H7 (cell line): ENCODE data around the gene SPAG16. TPM values are rescaled to one million over a fixed set of nuclear protein-coding genes. Genes with fewer than 3 reads are reported as not detected.
"Not testable (repeated sequence)": the region's sequence is repeated elsewhere in the genome, so short reads cannot be mapped to it uniquely, and the experiment has no call there.

Experiments used
- DNase-seq: peaks from one replicate; pipeline ENCODE4 v3.0.0; 2012
- H3K27me3 ChIP-seq: 2 replicates; pipeline ENCODE4 v1.6.0; 2011; ENCODE audit warnings: mild to moderate bottlenecking, low read length; ENCODE audit not compliant: control insufficient read depth, insufficient read depth
- H3K36me3 ChIP-seq: replicated peaks from 2 replicates; pipeline ENCODE4 v1.5.1; 2011; ENCODE audit warnings: low read length; ENCODE audit not compliant: control insufficient read depth, insufficient read depth
- H3K4me3 ChIP-seq: 2 replicates; pipeline ENCODE4 v1.5.1; 2011; ENCODE audit warnings: low read depth, mild to moderate bottlenecking, control low read depth, low read length, moderate library complexity; ENCODE audit not compliant: insufficient read depth
- total RNA-seq: library from RNA; depleted of rRNA; stranded (reverse); fragments of >200 nt; shearing (Covaris generic); gene quantifications from 2 replicates; pipeline ENCODE4 v1.2.3, GENCODE V29; 2014

Gene SPAG16
- total RNA-seq, 1 experiment from 2014 or later, result 17.2 TPM

GRCh38 chr2:213288913-213289700 lies 4.8 kb downstream of the SPAG16 start:
- Histone ChIP-seq H3K4me3 (no peak overlapping the region), H3K36me3 (no peaks in the 10 kb centered on the region; the same call in 1 of the 2 replicates), H3K27me3 (no peaks in the 10 kb centered on the region)
- no peak for DNase-seq

DNA sequence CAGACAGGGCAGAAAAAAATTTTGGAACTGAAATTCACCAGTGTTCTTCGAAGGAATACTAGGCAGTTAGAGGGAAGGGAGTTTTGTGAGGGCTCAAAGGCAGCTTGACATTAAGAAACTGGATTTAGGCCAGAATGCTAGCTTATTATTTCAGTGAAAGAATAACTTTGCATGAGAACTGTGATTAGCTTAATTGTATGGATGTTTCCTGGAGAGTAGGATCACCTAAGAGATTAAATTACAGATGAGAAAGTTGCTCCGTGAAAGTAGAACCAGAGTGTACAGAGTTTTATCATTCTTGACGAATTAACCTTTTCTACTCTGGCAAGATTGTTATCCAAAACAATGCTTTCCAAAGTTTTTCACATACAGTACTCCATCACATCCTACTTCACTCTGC lies 6.2 kb downstream of the SPAG16 start:
- Histone ChIP-seq H3K4me3 (no peak overlapping the region), H3K27me3 (no peaks in the 10 kb centered on the region)
- no peak for DNase-seq

GRCh38 chr2:213296270-213296669 lies 12.0 kb downstream of the SPAG16 start:
- H3K36me3 ChIP-seq, result no peaks in the 10 kb centered on the region
- no peak for DNase-seq
- H3K4me3 ChIP-seq, result no peak overlapping the region
- no peaks in the 10 kb centered on the region for H3K27me3 ChIP-seq

More for the DNA sequence above, 6.2 kb downstream of the SPAG16 start:
- H3K36me3 ChIP-seq, result no peaks in the 10 kb centered on the region; the same call in 1 of the 2 replicates

- Histone ChIP-seq H3K36me3 (peaks cover 1% of the 10 kb centered on the region), H3K27me3 (no peaks in the 10 kb centered on the region), H3K4me3 (no peak overlapping the region)
- no peak for DNase-seq
Measured at GRCh38 chr2:213306316-213306942, 22.2 kb downstream of the SPAG16 start.

- Histone ChIP-seq H3K4me3 (no peak overlapping the region), H3K36me3 (peaks cover 2% of the 10 kb centered on the region), H3K27me3 (no peaks in the 10 kb centered on the region)
- DNase-seq, result no peak
Measured at GRCh38 chr2:213315168-213315876, 31.1 kb downstream of the SPAG16 start.

- peaks cover 2% of the 10 kb centered on the region for H3K36me3 ChIP-seq
- DNase-seq, result no peak
- no peaks in the 10 kb centered on the region for H3K27me3 ChIP-seq
- no peak overlapping the region for H3K4me3 ChIP-seq
Measured at GRCh38 chr2:213316001-213316735, 31.9 kb downstream of the SPAG16 start.

DNA sequence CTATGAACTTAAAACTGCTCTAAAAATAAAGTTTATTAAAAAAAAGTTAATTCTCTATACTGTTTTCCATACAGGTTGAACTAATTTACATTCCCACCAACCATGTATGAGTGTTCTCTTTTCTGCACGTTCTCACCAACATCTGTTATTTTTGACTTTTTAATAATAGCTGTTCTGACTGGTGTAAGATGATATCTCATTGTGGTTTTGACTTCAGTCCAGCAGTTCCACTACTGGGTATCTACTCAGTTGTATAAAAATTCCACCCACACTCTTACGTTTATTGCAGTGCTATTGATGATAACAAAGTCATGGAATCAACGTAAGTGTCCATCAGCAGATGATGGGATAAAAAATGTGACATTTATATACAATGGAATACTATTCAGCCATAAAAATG lies 33.7 kb downstream of the SPAG16 start:
- H3K36me3 ChIP-seq, result peaks cover 2% of the 10 kb centered on the region
- H3K27me3 ChIP-seq, result no peaks in the 10 kb centered on the region
- H3K4me3 ChIP-seq, result no peak overlapping the region
- DNase-seq, result no peak

DNA sequence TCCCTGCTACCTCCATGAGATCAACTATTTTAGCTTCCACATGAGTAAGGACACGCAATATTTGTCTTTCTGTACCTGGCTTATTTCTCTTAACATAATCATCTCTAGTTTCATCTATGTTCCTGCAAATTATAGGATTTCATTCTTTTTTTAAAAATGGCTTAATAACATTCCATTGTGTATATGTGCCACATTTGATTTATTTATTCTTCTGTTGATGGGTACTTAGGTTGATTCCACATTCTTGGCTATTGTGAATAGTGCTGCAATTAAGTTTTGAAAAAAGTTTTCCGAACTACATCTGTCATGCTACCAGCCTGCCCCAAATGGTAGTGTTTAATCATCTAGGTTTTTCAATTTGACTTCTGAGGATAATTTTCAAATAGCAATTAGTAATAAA lies 36.3 kb downstream of the SPAG16 start:
- Histone ChIP-seq H3K4me3 (no peak overlapping the region), H3K36me3 (peaks cover 2% of the 10 kb centered on the region; the same call in 1 of the 2 replicates), H3K27me3 (no peaks in the 10 kb centered on the region)
- DNase-seq, result no peak

DNA sequence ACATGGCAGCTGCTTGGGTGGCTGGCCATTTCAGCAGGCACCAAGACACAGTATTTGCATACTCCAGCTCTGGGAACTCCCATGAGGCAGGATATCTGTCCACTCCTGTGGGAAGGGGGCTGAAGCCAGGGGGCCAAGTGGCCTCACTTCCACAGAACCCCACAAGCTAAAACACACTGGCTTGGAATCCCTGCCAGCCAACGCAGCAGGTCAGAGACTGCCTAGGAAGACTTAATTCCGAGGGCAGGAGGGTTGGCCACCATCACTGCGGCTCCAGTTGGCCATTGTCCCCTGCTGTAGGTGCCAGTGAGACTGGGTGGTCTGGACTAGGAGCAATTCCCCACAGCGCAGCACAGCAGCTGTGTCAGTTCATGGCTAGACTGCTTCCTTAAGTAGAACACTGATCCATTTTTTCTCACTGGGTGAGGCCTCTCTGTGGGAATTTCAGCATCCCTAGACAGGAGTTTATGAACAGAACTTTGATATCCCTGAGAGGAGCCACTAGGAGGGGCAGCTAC lies 52.0 kb downstream of the SPAG16 start:
- H3K36me3 ChIP-seq, result no peaks in the 10 kb centered on the region
- H3K27me3 ChIP-seq, result no peaks in the 10 kb centered on the region
- no peak overlapping the region for H3K4me3 ChIP-seq
- no peak for DNase-seq

- DNase-seq, result no peak
- Histone ChIP-seq H3K36me3 (no peaks in the 10 kb centered on the region), H3K4me3 (no peak overlapping the region), H3K27me3 (no peaks in the 10 kb centered on the region)
Measured at GRCh38 chr2:213353419-213353818, 69.2 kb downstream of the SPAG16 start.

DNA sequence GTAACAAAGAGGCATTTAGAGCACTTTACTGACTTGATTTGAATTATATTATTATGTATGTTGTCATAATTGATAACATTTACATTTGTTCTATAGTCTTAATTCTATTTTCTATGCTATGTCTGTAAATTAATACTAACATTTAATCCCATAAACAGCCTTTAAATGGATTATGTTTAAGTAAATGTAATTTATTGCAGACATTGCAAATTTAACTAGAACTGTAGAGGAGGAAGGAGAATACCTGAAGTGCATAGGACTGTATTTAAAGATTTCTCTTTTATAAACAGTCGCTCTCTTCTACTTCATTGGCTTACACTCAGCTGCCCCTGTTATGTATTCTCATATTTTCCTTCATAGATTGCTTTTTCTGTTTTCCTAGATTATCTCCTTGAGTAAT lies 92.4 kb downstream of the SPAG16 start:
- DNase-seq, result no peak
- no peaks in the 10 kb centered on the region for H3K27me3 ChIP-seq
- no peaks in the 10 kb centered on the region for H3K36me3 ChIP-seq
- no peak overlapping the region for H3K4me3 ChIP-seq

GRCh38 chr2:213407027-213407426 lies 122.8 kb downstream of the SPAG16 start:
- H3K4me3 ChIP-seq, H3K27me3 ChIP-seq, DNase-seq, H3K36me3 ChIP-seq: not testable (repeated sequence)

DNA sequence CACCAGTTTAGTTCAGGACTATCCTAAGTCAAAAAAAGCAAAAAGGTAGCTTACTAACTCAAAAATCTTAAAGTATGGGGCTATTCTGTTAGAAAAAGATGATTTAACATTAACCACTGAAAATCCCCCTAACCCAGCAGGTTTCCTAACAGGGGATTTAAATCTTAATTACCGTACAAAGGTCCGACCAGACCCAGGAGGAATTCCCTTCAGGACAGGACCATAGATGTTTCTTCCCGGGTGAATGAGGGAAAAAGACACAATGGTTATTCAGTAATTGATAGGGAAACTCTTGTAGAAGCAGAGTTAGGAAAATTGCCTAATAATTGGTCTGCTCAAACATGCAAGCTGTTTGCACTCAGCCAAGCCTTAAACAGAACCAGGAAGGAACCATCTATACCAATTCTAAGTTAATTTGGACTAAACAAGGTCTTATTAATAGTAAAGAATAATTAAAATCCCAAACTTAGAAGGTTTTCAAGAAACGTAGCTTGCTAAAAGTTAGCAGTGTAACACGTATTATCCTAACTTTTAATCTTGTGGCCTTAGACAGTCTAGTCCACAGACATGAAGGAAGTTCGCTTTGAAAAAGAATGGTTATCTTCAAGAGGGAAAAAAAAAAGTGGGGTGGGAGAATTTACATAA lies 124.3 kb downstream of the SPAG16 start:
- not testable (repeated sequence) for H3K36me3 ChIP-seq, H3K4me3 ChIP-seq, DNase-seq, H3K27me3 ChIP-seq

DNA sequence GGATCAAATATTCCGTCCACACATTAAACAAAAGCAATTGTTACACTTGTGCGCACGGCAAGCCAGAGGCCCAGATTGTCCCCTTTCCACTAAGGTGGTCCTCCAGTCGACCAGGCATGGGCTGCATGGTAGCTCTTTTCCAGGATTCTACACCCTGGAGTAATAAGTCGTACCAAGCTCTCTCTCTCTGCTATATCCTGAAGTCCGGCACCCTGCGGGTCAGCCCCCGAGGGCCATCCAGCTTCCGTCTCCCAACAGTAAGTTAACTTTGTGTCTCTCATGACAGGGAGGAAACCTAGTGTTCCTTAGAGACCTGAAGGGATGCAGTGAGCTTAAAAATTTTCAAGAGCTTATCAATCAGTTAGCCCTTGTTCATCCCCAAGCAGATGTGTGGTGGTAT lies 126.4 kb downstream of the SPAG16 start:
- not testable (repeated sequence) for H3K4me3 ChIP-seq, DNase-seq, H3K36me3 ChIP-seq, H3K27me3 ChIP-seq
